A549 (cell line): ENCODE results near the gene ISM1. TPM values are rescaled to one million over a fixed set of nuclear protein-coding genes. Genes with fewer than 3 reads are reported as not detected.
A peak's percentile ranks its signal among the peaks of the same experiment; 100 is the strongest.

Experiments used
- ATAC-seq, 2 experiments: fragments of 200-7000 bp in 1 of 2; fragments of >200 bp in 1 of 2; cut with Nextera tagmentation in 1 of 2; cut with Tn5 transposase in 1 of 2; 3 replicates each; pipeline versions ENCODE4 v1.8.0 to v1.9.1; 2018 to 2020; ENCODE audit warnings: mild to moderate bottlenecking in 1 of 2, moderate library complexity in 1 of 2
- CTCF ChIA-PET: fragments of 300-600 bp; sonication (Branson Sonifier 250); formaldehyde crosslinking; extraction: SDS; loops from one replicate; lab custom pipeline; 2021; ENCODE audit warnings: antibody characterized with exemption, inconsistent platforms; lab: Yijun Ruan, JAX
- POLR2A ChIA-PET: fragments of 350-600 bp; formaldehyde crosslinking; extraction: SDS; loops from one replicate; lab custom pipeline; 2021; ENCODE audit warnings: antibody characterized with exemption, inconsistent platforms; lab: Yijun Ruan, JAX
- DNase-seq, 2 experiments: peaks; one replicate each; pipeline versions ENCODE4 v3.0.0 to v3.0.0-alpha.2; 2011 to 2016; ENCODE audit warnings: low read depth in 1 of 2, low spot score in 1 of 2
- FAIRE-seq: peaks from 2 replicates; lab custom pipeline; 2011; peaks lifted over from hg19 to GRCh38; lab: Jason Lieb, UNC
- H3K27ac ChIP-seq, 2 experiments: fragments of >200 bp; sonication (Bioruptor Twin); formaldehyde crosslinking; 3 replicates each; pipeline ENCODE4 v1.5.1; 2016 to 2017
- H3K4me1 ChIP-seq: fragments of >200 bp; sonication (Bioruptor Twin); formaldehyde crosslinking; 3 replicates; pipeline ENCODE4 v1.6.1; 2016
- H3K4me2 ChIP-seq: fragments of >200 bp; sonication (Bioruptor Twin); formaldehyde crosslinking; 3 replicates; pipeline ENCODE4 v1.6.1; 2016
- H3K4me3 ChIP-seq: fragments of >200 bp; sonication (Bioruptor Twin); formaldehyde crosslinking; 3 replicates; pipeline ENCODE4 v1.5.1; 2016
- H3K9me3 ChIP-seq: fragments of >200 bp; sonication (Bioruptor Twin); formaldehyde crosslinking; 3 replicates; pipeline ENCODE4 v1.6.1; 2016
- CEBPB ChIP-seq, 2 experiments: fragments of >200 bp in 1 of 2; sonication (Bioruptor Twin) in 1 of 2; formaldehyde crosslinking in 1 of 2; IDR thresholded peaks; 2 replicates each; pipeline ENCODE4 v1.6.1; 2012 to 2016
- CTCF ChIP-seq: fragments of >200 bp; sonication (Bioruptor Twin); formaldehyde crosslinking; IDR thresholded peaks from 3 replicates; pipeline ENCODE4 v1.5.1; 2016
- E2F6 ChIP-seq: IDR thresholded peaks from 2 replicates; pipeline ENCODE4 v1.6.1; 2012; ENCODE audit warnings: low read depth, borderline replicate concordance
- EHF ChIP-seq: fragments of 250-450 bp; sonication (Bioruptor Pico); IDR thresholded peaks from 2 replicates; pipeline ENCODE4 v1.5.0; 2020; ENCODE audit warnings: mild to moderate bottlenecking
- ELK1 ChIP-seq: fragments of 150-350 bp; IDR thresholded peaks from 2 replicates; pipeline ENCODE4 v1.6.1; 2014; ENCODE audit warnings: low read depth, mild to moderate bottlenecking, low read length
- FOSB ChIP-seq: fragments of 250-450 bp; sonication (Bioruptor Pico); IDR thresholded peaks from 2 replicates; pipeline ENCODE4 v1.5.0; 2020; ENCODE audit warnings: mild to moderate bottlenecking, moderate library complexity
- FOXS1 ChIP-seq: fragments of 250-450 bp; sonication (Bioruptor Pico); IDR thresholded peaks from 2 replicates; pipeline ENCODE4 v1.5.0; 2020; ENCODE audit warnings: mild to moderate bottlenecking, moderate library complexity
- HES2 ChIP-seq: fragments of >200 bp; sonication (Bioruptor Twin); formaldehyde crosslinking; IDR thresholded peaks from 2 replicates; pipeline ENCODE4 v1.6.1; 2016
- MAFK ChIP-seq: fragments of 450-650 bp; IDR thresholded peaks from 2 replicates; pipeline ENCODE4 v1.6.1; 2014; ENCODE audit not compliant: partially characterized antibody
- NR3C1 ChIP-seq: fragments of >200 bp; sonication (Bioruptor Twin); formaldehyde crosslinking; IDR thresholded peaks from 3 replicates; pipeline ENCODE4 v1.6.1; 2017
- POLR2A ChIP-seq: IDR thresholded peaks from 2 replicates; pipeline ENCODE4 v1.6.1; 2012; ENCODE audit warnings: mild to moderate bottlenecking, low read length
- RARB ChIP-seq: fragments of 250-450 bp; sonication (Bioruptor Pico); IDR thresholded peaks from 2 replicates; pipeline ENCODE4 v1.8.0; 2021; ENCODE audit warnings: mild to moderate bottlenecking, moderate library complexity
- TP53 ChIP-seq: fragments of 250-450 bp; sonication (Bioruptor Pico); IDR thresholded peaks from 2 replicates; pipeline ENCODE4 v1.5.0; 2021; ENCODE audit warnings: mild to moderate bottlenecking, moderate library complexity
- USF2 ChIP-seq: fragments of 450-650 bp; IDR thresholded peaks from 2 replicates; pipeline ENCODE4 v1.6.1; 2014; ENCODE audit warnings: antibody characterized with exemption
- ZSCAN20 ChIP-seq: fragments of 250-450 bp; sonication (Bioruptor Pico); IDR thresholded peaks from 2 replicates; pipeline ENCODE4 v1.8.0; 2022; ENCODE audit warnings: mild to moderate bottlenecking, moderate library complexity
- WGBS: methylation state at CpG from one replicate; pipeline ENCODE4 v1.1.6; 2017; ENCODE audit errors: missing lambda C conversion rate; 5-methylcytosine and 5-hydroxymethylcytosine counted together
- polyA plus RNA-seq, 4 experiments: library from polyadenylated mRNA; depleted of rRNA in 3 of 4; stranded (reverse); fragments of >200 nt; fragmentation: RNase III in 1 of 4; extraction: RNeasy Plus Mini Kit Qiagen cat#74134 plus additional on column Dnase treatment in 1 of 4; gene quantifications; 2 replicates in 3 of 4; 3 replicates in 1 of 4; pipeline ENCODE4 v1.2.3, GENCODE V29; 2011 to 2017

The ISM1 gene
- polyA plus RNA-seq, 2 of the 4 experiments (the other 2 are of a cell fraction) = 0.18 to 0.39 TPM

GRCh38 chr20:13321416-13321815, 100.3 kb downstream of the ISM1 start:
- Histone ChIP-seq H3K27ac (no peak overlapping the region), H3K4me1 (peaks cover 12% of the 10 kb centered on the region), H3K9me3 (peaks cover 9% of the 10 kb centered on the region; the same call in 1 of the 3 replicates), H3K4me2 (no peak overlapping the region), H3K4me3 (no peak overlapping the region)
- ChIA-PET CTCF (interaction anchor here (0.6 to 6.3 kb wide), 7 partner anchors 10 to 225 kb away, joined by 3 to 98 read pairs (median 4); partner anchors contain the start of gene ISM1), POLR2A (no interaction called here)
- FAIRE-seq (no peak), ATAC-seq (no peak), DNase-seq (no peak)
- TF ChIP-seq CEBPB (IDR thresholded peaks at IDR 0.05) (no peak), EHF (CRISPR knock-in tag) (no peak), POLR2A (no peak), MAFK (no peak), HES2 (no peak), FOSB (CRISPR knock-in tag) (no peak), NR3C1 (no peak), RARB (no peak), USF2 (no peak), CTCF (no peak), ELK1 (no peak), ZSCAN20 (no peak), FOXS1 (CRISPR knock-in tag) (no peak), TP53 (CRISPR knock-in tag) (no peak)
- 92% methylated on average over 6 of the region's 7 CpGs for WGBS

- no peak for ATAC-seq
- ChIA-PET CTCF (interaction anchor here (0.6 to 6.3 kb wide), 8 partner anchors 9 to 224 kb away, joined by 3 to 98 read pairs (median 4); partner anchors contain the start of gene ISM1), POLR2A (no interaction called here)
Observed at GRCh38 chr20:13322198-13322597, 101.1 kb downstream of the ISM1 start.

More at GRCh38 chr20:13322198-13322597, 101.1 kb downstream of the ISM1 start:
- H3K4me1 ChIP-seq = peaks cover 12% of the 10 kb centered on the region
- H3K9me3 ChIP-seq = peaks cover 4% of the 10 kb centered on the region; the same call in 1 of the 3 replicates
- H3K27ac ChIP-seq = 0 out of 6 replicates have a peak overlapping the region, but pooled peaks of 1 of the 2 experiments have one; percentile 29
- H3K4me3 ChIP-seq = no peak overlapping the region
- no peak for FAIRE-seq
- WGBS = 70% methylated on average over 5 of the region's 5 CpGs
- no peak for DNase-seq
- H3K4me2 ChIP-seq = 0 out of 3 replicates have a peak overlapping the region, but pooled peaks have one; percentile 6
- TF ChIP-seq E2F6 (no peak), USF2 (no peak), NR3C1 (no peak)
